ENCODE results near the gene GJC2.
"Not testable (repeated sequence)": the region's sequence is repeated elsewhere in the genome, so short reads cannot be mapped to it uniquely, and the experiment has no call there.

Gene GJC2

GRCh38 chr1:228174482-228175315, 25.0 kb downstream of the GJC2 start:
- DNase-seq: no peak

DNA sequence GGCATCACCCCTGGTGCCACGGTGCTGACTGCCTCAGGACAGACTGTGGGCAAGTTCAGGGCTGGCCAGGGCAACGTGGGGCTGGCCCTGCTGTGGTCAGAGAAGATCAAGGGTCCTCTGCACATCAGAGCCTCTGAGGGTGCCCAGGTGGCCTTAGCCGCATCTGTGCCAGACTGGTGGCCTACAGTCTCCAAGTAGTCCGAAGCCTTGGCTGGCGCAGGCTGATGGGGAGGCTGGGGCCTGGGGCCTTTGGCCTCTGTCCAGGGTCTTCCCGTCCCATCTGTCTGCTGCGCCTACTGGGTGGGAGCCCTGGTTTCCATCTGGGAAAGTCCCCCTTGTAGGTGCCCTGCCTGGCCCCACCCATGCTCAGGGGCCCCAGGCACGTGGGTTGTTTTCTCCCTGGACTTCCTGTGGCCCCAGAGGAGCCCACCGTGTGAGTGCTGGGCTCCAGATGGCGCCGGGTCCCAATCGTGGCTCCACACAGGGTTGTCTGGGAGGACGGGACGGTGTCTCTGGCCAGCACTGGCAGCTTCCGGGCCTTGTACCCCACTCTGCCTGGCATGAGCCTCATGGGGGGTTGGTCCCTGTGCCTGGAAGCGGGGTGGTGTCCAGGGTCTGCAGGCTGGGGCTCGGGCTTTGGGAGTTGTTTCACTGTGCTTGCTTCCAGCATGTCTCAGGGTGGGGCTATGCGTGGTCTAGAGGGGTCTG, 25.7 kb downstream of the GJC2 start:
- no peak for DNase-seq

- DNase-seq: no peak
Measured at GRCh38 chr1:228176024-228176395, 26.3 kb downstream of the GJC2 start.

DNA sequence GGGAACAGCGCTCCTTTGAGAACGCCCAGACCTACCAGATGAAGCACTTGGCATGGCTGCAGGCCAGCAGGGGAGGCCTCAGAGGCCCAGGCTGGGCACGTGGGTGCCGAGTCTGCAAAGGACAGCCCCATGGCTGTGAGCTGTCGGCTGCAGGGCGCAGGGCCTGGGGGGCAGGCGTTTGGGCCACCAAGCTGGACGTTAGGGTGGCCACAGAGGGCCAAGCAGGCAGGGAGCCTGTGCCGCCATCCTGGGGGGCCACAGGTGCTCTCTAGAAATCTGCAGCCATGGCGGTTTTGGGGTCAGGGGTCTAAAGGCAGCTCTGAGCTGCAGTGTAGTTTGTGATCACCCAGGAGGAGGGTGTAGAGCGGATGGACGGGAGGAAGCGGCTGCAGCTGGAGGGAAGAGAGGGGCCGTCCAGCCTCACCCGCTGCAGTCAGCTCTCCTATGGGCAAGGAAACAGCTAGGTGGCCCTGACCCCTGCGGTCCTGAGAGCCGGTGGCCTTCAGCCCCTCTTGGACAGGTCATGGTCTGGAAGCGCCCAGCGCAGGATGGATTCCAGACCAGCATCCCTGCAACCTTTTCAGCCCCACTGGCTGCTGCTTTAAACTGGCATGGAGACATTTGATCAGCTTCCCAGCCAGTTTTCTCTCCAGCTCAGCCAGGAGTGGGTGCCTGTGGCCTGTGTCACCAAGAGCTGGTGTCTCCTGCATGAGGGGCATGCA, 26.9 kb downstream of the GJC2 start:
- DNase-seq: no peak

GRCh38 chr1:228177183-228177475, 27.4 kb downstream of the GJC2 start:
- no peak for DNase-seq

DNA sequence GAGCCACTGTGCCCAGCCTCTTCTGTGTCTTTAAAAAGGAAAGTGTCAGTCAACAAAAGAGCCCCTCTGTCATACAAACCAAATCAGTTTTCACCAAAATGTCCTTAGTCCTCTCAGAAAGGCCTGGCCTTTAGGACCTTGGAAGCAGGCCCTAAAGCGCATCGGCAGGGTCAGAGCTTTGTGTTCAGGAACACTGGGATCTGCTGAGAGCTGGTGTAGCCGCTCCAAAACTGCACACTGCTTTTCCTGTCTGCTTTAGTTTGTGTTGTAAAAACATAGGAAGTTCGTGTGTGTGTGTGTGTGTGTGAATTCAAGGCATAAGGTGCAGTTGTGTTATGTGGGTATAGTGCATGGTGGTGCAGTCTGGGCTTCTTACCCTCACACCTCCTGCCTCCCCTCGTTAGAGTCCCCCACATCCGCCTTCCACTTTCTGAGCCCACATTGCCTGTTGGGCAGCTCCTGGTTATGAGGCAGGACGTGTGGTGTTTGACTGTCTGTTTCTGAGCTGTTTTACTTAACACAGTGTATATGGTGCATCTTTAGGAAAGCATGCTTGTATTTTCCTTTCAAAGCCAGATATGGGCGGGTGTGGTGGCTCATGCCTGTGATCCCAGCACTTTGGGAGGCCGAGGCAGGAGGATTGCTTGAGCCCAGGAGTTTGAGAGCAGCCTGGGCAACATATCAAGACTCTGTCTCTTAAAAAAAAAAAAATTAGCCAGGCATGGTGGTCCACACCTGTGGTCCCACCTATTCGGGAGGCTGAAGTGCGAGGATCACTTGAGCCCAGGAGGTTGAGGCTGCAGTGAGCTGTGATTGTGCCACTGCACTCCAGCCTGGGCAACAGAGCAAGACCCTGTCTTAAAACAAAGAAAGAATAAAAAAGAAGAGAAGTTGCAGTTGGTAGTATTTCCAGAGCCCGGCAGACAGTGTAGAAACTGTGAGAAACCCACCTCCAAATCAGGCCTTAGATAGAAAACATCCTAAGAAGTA, 28.3 kb downstream of the GJC2 start:
- no peak for DNase-seq

DNA sequence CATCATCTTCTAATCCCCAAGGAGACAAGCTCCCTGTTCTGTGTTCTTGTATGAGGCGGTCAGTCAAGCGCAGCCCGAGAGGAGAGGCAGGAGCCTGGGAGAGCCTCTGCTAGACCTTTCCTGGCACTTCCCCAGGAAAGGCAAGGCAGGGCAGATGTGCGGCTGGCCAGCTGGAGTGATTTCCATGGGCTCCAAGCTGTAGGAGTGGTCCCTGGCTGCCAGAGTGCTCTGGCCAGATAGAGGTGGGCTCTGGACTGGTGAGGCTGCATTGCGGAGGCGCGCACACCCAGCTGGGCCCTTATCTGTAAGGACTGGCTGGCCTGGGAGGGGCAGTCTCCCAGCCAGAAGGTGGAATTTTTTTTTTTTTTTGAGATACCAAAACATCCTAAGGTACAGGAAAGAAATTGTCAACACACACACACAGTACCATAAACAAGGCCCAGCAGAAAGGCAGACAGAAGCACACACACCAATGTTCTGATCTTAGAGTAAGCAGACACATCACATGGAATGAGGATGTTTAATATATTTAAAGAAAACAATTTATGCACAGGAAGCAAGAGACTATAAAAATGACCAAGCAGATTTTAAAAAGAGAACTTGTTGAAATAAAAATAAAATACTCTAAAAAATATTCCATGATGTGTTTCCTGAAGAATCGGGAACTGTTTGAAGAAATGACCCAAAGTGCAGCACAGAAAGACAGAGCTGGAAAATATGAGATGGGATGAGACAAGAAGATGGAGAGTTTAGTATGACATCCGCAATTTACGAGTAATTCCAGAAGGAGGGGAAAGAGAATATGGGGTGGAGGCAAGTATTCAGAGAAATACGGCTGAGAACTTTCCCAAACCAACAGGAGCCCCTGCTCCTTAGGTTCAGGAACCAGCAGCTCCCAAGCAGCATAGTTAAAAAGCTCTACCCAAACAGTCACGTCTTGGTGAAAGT, 29.3 kb downstream of the GJC2 start:
- DNase-seq: no peak

GRCh38 chr1:228180271-228180958, 30.7 kb downstream of the GJC2 start:
- no peak for DNase-seq

- no peak for DNase-seq
Measured at GRCh38 chr1:228180959-228181644, 31.4 kb downstream of the GJC2 start.

- DNase-seq: no peak
Measured at GRCh38 chr1:228181645-228182034, 31.9 kb downstream of the GJC2 start.

DNA sequence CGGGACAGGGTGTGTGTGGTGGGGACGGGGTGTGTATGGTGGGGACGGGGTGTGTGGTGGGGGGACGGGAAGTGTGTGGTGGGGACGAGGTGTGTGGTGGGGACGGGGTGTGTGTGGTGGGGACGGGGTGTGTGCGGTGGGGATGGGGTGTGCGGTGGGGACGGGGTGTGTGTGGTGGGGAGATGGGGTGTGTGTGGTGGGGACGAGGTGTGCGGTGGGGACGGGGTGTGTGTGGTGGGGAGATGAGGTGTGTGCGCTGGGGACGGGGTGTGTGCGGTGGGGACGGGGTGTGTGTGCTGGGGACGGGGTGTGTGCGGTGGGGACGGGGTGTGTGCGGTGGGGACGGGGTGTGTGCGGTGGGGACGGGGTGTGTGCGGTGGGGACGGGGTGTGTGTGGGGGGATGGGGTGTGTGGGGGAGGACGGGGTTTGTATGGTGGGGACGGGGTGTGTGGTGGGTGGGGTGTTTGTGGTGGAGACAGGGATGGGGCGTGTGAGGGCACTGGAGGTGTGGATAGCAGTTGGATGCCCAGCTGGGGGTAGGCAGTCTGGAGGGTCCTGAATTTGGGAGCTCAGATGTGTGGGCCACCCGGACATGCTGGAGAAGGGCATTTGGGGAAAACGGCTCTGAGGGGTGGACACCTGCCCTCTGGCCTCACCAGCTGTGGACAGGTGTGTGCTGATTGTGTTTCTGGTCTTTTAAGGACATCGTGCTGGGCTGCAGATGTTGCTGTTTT, 32.7 kb downstream of the GJC2 start:
- no peak for DNase-seq

GRCh38 chr1:228184152-228184551, 34.4 kb downstream of the GJC2 start:
- no peak for DNase-seq

DNA sequence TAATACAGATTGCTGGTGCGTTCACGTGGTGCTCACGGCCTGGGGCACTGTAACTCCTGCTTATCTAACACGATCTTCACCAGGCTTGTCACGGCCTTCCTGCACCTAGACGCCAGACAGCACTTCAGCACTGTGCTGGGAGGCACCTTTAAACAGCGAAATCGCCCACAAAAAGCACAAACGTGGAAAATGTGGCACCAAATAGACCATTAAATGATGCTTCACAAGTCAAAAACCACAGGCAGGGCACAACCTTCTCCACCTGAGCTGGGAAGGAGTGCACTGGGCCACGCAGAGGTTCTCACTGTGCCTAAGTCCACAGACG, 35.9 kb downstream of the GJC2 start:
- DNase-seq: no peak

GRCh38 chr1:228188249-228188648, 38.5 kb downstream of the GJC2 start:
- not testable (repeated sequence) for DNase-seq

DNA sequence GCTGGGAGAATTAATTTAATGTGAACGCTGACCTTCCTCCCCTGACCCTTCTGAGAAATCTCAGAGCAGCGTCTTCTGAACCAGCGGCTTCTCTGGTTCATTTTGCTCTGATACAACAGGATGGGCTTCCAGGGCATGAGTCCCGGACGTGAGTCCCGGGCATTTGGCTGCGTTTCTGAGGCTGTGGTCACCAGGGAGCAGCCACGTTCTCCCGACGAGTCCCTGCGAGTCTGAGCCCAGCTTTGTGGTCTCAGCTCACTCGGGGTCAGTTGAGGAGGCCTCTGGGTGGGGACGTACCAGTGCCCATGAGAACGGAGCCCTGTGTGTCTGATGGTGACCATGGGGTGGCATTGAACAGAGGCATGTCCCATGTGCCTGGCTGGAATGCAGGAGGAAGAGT, 40.5 kb downstream of the GJC2 start:
- DNase-seq: no peak

DNA sequence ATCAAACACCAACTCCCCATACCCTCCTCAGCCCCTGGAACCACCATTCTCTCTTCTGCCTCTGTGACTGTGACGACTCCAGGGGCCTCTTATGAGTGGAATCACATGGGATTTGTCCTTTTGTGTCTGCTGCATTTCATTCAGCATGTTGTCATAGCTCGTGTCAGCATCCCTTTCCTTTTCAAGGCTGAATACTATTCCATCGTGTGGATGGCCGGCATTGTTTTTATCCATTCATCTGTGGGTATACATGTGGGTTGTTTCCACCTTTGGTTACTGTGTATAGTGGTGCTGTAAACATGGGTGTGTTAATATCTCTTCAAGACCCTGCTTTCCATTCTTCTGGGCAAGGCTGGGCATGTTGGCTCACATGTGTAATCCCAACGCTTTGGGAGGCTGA, 41.0 kb downstream of the GJC2 start:
- no peak for DNase-seq

- DNase-seq: no peak
Measured at GRCh38 chr1:228194436-228194835, 44.7 kb downstream of the GJC2 start.

GRCh38 chr1:228194921-228195812, 45.4 kb downstream of the GJC2 start:
- no peak for DNase-seq

Measured in bone marrow (tissue), 2 donors.